Neural progenitor cell (in vitro differentiated cells): Measurements from ENCODE around the gene POLR3B. TPM values are rescaled to one million over a fixed set of nuclear protein-coding genes. Genes with fewer than 3 reads are reported as not detected.

Experiments used
- DNase-seq: peaks from one replicate; pipeline ENCODE4 v3.0.0-alpha.2; 2016; ENCODE audit warnings: low spot score
- H2AFZ ChIP-seq: fragments of 200-600 bp; sonication (generic); replicated peaks from 2 replicates; pipeline ENCODE4 v1.6.1; 2016; ENCODE audit warnings: antibody characterized with exemption
- H3F3A ChIP-seq: fragments of 200-600 bp; sonication (generic); 2 replicates; pipeline ENCODE4 v1.6.1; 2016; ENCODE audit warnings: antibody characterized with exemption, low read depth
- H3K27ac ChIP-seq: fragments of 200-600 bp; sonication (generic); 2 replicates; pipeline ENCODE4 v1.5.1; 2016; ENCODE audit warnings: mild to moderate bottlenecking
- H3K27me3 ChIP-seq: fragments of 200-600 bp; sonication (generic); 2 replicates; pipeline ENCODE4 v1.6.1; 2016; ENCODE audit warnings: mild to moderate bottlenecking, moderate library complexity
- H3K36me3 ChIP-seq: fragments of 200-600 bp; sonication (generic); 2 replicates; pipeline ENCODE4 v1.5.1; 2016
- H3K4me1 ChIP-seq: fragments of 200-600 bp; sonication (generic); 2 replicates; pipeline ENCODE4 v1.6.1; 2016; ENCODE audit warnings: mixed run types
- H3K4me2 ChIP-seq: fragments of 200-600 bp; sonication (generic); 2 replicates; pipeline ENCODE4 v1.6.1; 2016
- H3K4me3 ChIP-seq: fragments of 200-600 bp; sonication (generic); 2 replicates; pipeline ENCODE4 v1.5.1; 2016
- H3K79me2 ChIP-seq: fragments of 200-600 bp; sonication (generic); 2 replicates; pipeline ENCODE4 v1.6.1; 2016; ENCODE audit warnings: low read depth
- H3K9ac ChIP-seq: fragments of 200-600 bp; sonication (generic); 2 replicates; pipeline ENCODE4 v1.6.1; 2016
- H3K9me3 ChIP-seq: fragments of 200-600 bp; sonication (generic); 2 replicates; pipeline ENCODE4 v1.5.1; 2016; ENCODE audit warnings: low read depth
- H4K20me1 ChIP-seq: fragments of 200-600 bp; sonication (generic); 2 replicates; pipeline ENCODE4 v1.6.1; 2016; ENCODE audit warnings: low read depth
- H3K27ac Mint-ChIP-seq: 3 replicates; pipeline ENCODE4 v1.8.0; 2021; ENCODE audit warnings: mixed read lengths
- H3K27me3 Mint-ChIP-seq: 2 replicates; pipeline ENCODE4 v1.8.0; 2022; ENCODE audit warnings: low read depth, mild to moderate bottlenecking, inconsistent platforms, moderate library complexity, mixed read lengths; ENCODE audit not compliant: insufficient read depth
- H3K36me3 Mint-ChIP-seq: 3 replicates; pipeline ENCODE4 v1.8.0; 2021; ENCODE audit warnings: mixed read lengths
- H3K4me1 Mint-ChIP-seq: 3 replicates; pipeline ENCODE4 v1.8.0; 2021; ENCODE audit warnings: mixed read lengths
- H3K4me3 Mint-ChIP-seq: 3 replicates; pipeline ENCODE4 v1.8.0; 2021; ENCODE audit warnings: mild to moderate bottlenecking, moderate library complexity, mixed read lengths
- H3K9me3 Mint-ChIP-seq: 3 replicates; pipeline ENCODE4 v1.8.0; 2020; ENCODE audit warnings: mixed read lengths
- EZH2 ChIP-seq: fragments of 200-600 bp; sonication (generic); IDR thresholded peaks from 2 replicates; pipeline ENCODE4 v1.6.1; 2017; ENCODE audit warnings: antibody characterized with exemption, mild to moderate bottlenecking, moderate library complexity
- EZH2phosphoT487 ChIP-seq: fragments of 200-600 bp; sonication (generic); IDR thresholded peaks from 2 replicates; pipeline ENCODE4 v1.6.1; 2017; ENCODE audit warnings: antibody characterized with exemption
- total RNA-seq: library from RNA; depleted of rRNA; stranded (reverse); fragments of >200 nt; gene quantifications from 2 replicates; pipeline ENCODE4 v1.2.3, GENCODE V29; 2015; ENCODE audit warnings: low replicate concordance
- TF ChIP-seq, protein P1 (sequence below): fragments of 200-600 bp; sonication (generic); IDR thresholded peaks from 2 replicates; pipeline ENCODE4 v1.5.1; 2017; ENCODE audit warnings: antibody characterized with exemption, mild to moderate bottlenecking

The POLR3B gene
- total RNA-seq, 1 donor from 2014 or later = 8.8 TPM

DNA sequence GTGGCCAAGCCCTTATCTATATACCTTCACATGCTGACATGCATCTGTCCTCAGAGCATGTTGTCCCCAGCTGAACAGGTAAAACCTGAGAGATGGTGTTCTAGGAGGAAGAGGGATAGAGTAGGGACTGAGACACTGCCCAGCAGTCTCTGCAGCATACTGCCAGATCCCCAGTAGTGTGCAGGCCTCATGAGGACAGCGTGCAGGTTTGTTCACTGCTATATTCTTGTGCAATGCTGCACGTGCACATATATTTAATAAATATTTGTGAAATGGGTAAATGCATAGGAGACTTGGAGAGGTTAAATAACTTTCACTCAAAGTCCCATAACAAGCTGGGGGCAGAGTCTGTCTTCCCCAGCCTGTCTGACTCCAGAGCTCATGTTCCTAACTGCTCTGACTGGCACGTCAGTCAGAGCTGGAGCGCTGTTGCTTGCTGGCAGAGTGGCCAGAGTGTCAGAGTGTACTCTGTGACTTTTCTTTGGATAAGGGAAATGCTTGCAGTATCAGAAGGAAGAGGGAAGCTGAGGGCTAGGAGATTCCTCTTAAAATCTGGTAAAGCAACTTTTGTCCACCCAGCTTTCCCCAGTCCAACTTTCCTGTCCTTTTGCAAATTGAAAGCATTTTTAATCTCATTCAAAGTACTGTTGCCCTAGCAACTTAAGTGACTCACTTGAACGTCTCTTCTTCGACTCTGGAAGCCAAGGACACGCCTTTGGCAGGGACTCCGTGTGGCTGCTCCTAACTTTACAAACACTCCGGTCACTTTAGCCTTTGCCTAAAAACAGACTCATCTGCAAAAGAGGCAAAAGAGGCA is 14.9 kb upstream of the POLR3B start:
- H3K27ac Mint-ChIP-seq = peak overlapping the region; percentile 93

DNA sequence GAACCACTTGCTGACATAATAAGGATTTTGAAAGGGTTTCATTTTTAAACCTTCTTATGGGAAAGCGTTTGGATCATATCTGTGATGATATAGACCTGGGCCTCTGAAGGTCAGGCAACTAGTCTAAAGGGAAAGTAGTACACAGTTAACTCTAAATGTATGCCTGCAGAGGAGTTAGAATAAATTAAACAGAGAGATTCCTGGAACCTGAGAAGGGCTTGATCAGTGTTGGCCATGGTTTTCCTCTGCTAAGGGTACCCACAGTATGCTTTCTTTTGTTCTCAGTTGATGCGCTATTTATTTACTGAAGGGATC is 14.4 kb upstream of the POLR3B start:
- Histone ChIP-seq H3K4me2 (no peak overlapping the region), H3K27ac (no peak overlapping the region), H3K36me3 (no peaks in the 10 kb centered on the region), H2AFZ (no peak overlapping the region), H3K9me3 (no peaks in the 10 kb centered on the region), H3K4me1 (no peaks in the 10 kb centered on the region), H3K79me2 (no peaks in the 10 kb centered on the region), H3K9ac (no peak overlapping the region), H4K20me1 (no peaks in the 10 kb centered on the region), H3F3A (no peaks in the 10 kb centered on the region), H3K4me3 (no peak overlapping the region), H3K27me3 (no peaks in the 10 kb centered on the region)
- Mint-ChIP-seq H3K4me3 (peak overlapping the region; percentile 65), H3K4me1 (peaks cover 21% of the 10 kb centered on the region), H3K27me3 (no peaks in the 10 kb centered on the region), H3K36me3 (peaks cover 1% of the 10 kb centered on the region), H3K27ac (peak overlapping the region; percentile 93), H3K9me3 (no peaks in the 10 kb centered on the region)
- TF ChIP-seq EZH2phosphoT487 = no peak
- TF ChIP-seq, protein P1, sequence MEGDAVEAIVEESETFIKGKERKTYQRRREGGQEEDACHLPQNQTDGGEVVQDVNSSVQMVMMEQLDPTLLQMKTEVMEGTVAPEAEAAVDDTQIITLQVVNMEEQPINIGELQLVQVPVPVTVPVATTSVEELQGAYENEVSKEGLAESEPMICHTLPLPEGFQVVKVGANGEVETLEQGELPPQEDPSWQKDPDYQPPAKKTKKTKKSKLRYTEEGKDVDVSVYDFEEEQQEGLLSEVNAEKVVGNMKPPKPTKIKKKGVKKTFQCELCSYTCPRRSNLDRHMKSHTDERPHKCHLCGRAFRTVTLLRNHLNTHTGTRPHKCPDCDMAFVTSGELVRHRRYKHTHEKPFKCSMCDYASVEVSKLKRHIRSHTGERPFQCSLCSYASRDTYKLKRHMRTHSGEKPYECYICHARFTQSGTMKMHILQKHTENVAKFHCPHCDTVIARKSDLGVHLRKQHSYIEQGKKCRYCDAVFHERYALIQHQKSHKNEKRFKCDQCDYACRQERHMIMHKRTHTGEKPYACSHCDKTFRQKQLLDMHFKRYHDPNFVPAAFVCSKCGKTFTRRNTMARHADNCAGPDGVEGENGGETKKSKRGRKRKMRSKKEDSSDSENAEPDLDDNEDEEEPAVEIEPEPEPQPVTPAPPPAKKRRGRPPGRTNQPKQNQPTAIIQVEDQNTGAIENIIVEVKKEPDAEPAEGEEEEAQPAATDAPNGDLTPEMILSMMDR = no peak
- TF ChIP-seq EZH2 = no peak
- DNase-seq = no peak

More for the DNA sequence above, 14.9 kb upstream of the POLR3B start:
- TF ChIP-seq EZH2phosphoT487 = no peak
- TF ChIP-seq, protein P1 = no peak
- TF ChIP-seq EZH2 = no peak
- Histone ChIP-seq H3K4me2 (no peak overlapping the region), H3K4me1 (no peaks in the 10 kb centered on the region), H3K9ac (no peak overlapping the region), H3F3A (no peaks in the 10 kb centered on the region), H3K27me3 (no peaks in the 10 kb centered on the region), H4K20me1 (no peaks in the 10 kb centered on the region), H3K36me3 (no peaks in the 10 kb centered on the region), H3K9me3 (no peaks in the 10 kb centered on the region), H3K27ac (no peak overlapping the region), H2AFZ (no peak overlapping the region), H3K79me2 (no peaks in the 10 kb centered on the region), H3K4me3 (no peak overlapping the region)
- DNase-seq = no peak
- no peaks in the 10 kb centered on the region for H3K27me3 Mint-ChIP-seq
- no peaks in the 10 kb centered on the region for H3K9me3 Mint-ChIP-seq
- H3K36me3 Mint-ChIP-seq = peaks cover 1% of the 10 kb centered on the region
- peaks cover 21% of the 10 kb centered on the region for H3K4me1 Mint-ChIP-seq
- H3K4me3 Mint-ChIP-seq = peak overlapping the region; percentile 65

DNA sequence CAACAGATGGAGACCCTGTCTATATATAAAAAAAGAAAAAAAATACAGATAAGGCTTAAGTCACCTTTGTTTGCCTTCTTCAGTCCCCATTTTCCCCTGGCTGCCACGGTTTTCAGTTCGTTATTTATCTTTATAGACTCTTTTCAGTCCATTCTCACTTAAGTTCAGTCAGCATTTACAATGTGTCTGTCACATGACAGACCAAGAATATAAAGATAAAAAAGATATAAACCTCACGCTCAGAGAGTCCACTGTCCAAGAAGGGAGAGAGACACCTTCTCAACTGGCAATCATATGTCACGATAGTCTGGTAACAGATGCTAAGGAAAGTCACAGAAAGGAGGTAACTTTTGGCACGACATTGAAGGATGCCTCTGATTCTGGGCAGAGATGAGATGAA is 13.4 kb upstream of the POLR3B start:
- no peaks in the 10 kb centered on the region for H4K20me1 ChIP-seq
- H3K4me1 Mint-ChIP-seq = peaks cover 21% of the 10 kb centered on the region
- H3K4me3 Mint-ChIP-seq = no peak overlapping the region
- H3F3A ChIP-seq = no peaks in the 10 kb centered on the region
- no peak for TF ChIP-seq EZH2phosphoT487
- TF ChIP-seq EZH2 = no peak
- TF ChIP-seq, protein P1 = no peak
- H3K4me1 ChIP-seq = no peaks in the 10 kb centered on the region
- no peak overlapping the region for H3K9ac ChIP-seq
- H3K4me2 ChIP-seq = no peak overlapping the region
- H3K27ac ChIP-seq = no peak overlapping the region
- H3K9me3 ChIP-seq = no peaks in the 10 kb centered on the region
- H3K27me3 Mint-ChIP-seq = no peaks in the 10 kb centered on the region
- H3K9me3 Mint-ChIP-seq = no peaks in the 10 kb centered on the region
- H3K27me3 ChIP-seq = no peaks in the 10 kb centered on the region
- no peak overlapping the region for H2AFZ ChIP-seq
- H3K27ac Mint-ChIP-seq = no peak overlapping the region
- H3K36me3 ChIP-seq = no peaks in the 10 kb centered on the region
- H3K4me3 ChIP-seq = no peak overlapping the region
- H3K79me2 ChIP-seq = no peaks in the 10 kb centered on the region
- H3K36me3 Mint-ChIP-seq = peaks cover 1% of the 10 kb centered on the region
- DNase-seq = no peak
